Stimulated activated naive B cell treated with anti-CD40 and anti-IgM and Interleukin-4, amounts not matched to agents 10 μg/mL and 1 μg/mL and 100 μg/mL, for 72 hours (primary cell): Measurements from ENCODE around the gene SLC22A23.

Experiments used
- ATAC-seq, 2 donors: fragments of 150-1000 bp; cut with Tn5 transposase; replicated peaks; 2 replicates each; pipeline ENCODE4 v1.10.0; 2021; ENCODE audit warnings: moderate library complexity in 1 of 2
- DNase-seq: peaks from one replicate; pipeline ENCODE4 v3.0.0; 2021
- H3K27ac Mint-ChIP-seq: one replicate; pipeline ENCODE4 v1.8.0; 2022; ENCODE audit warnings: mild to moderate bottlenecking, mixed read lengths
- H3K27me3 Mint-ChIP-seq, 2 donors: one replicate each; pipeline ENCODE4 v1.8.0; 2022; ENCODE audit warnings: mixed read lengths in 2 of 2
- H3K36me3 Mint-ChIP-seq, 2 donors: one replicate each; pipeline ENCODE4 v1.8.0; 2022; ENCODE audit warnings: mixed read lengths in 2 of 2, mild to moderate bottlenecking in 1 of 2
- H3K4me1 Mint-ChIP-seq, 2 donors: one replicate each; pipeline ENCODE4 v1.8.0; 2022; ENCODE audit warnings: mixed read lengths in 2 of 2, mild to moderate bottlenecking in 1 of 2
- H3K4me3 Mint-ChIP-seq, 2 donors: one replicate each; pipeline ENCODE4 v1.8.0; 2022; ENCODE audit warnings: mild to moderate bottlenecking in 2 of 2, mixed read lengths in 2 of 2, moderate library complexity in 1 of 2
- H3K9me3 Mint-ChIP-seq, 2 donors: one replicate each; pipeline ENCODE4 v1.8.0; 2022; ENCODE audit warnings: mixed read lengths in 2 of 2, mild to moderate bottlenecking in 1 of 2

The SLC22A23 gene

DNA sequence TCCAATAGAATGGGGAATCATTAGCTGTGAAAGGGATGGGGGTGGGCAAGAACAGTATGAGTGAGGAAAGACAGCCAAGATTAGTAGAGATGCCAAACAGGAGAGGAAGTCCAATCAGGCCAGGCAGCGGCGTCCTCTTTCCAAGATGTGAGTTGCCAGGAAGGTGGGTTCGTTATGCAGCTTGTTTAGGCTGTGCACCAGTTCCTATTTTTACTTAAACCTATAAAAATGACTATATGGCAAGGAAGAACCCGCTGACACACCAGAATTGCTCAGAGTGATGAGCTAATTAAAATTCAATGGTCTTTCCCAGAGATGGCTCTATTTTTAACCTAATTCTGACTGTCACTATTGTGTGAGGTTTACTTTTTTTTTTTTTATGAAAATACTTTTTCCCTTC is 88.2 kb downstream of the SLC22A23 start:
- Mint-ChIP-seq H3K9me3 (no peaks in the 10 kb centered on the region), H3K27ac (no peak overlapping the region), H3K36me3 (no peaks in the 10 kb centered on the region), H3K27me3 (peaks cover 13 to 19% of the 10 kb centered on the region in 2 donors), H3K4me1 (peaks cover 19 to 24% of the 10 kb centered on the region in 2 donors), H3K4me3 (no peak overlapping the region)
- no peak for DNase-seq
- peak in 1 of 2 donors; percentile 21 for ATAC-seq

DNA sequence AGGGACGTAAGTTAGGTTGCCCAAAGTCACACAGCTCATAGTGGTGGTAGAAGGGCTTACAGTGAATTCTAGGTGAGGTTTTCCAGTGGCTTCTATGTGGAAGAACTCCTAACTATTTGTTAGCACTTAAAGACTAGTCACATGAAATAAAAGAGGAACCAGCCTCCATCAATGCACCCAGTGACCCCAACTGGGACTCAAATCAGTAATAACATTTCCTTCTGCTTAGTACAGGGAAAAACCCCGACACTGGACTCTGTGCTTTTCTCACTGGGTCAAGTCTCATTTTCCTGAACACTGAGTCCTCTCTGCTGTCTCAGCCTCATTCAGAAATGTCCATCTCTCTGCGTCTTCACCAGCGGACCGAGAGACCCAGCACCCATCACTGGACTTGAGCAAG is 89.2 kb downstream of the SLC22A23 start:
- peak; percentile 20 for DNase-seq
- Mint-ChIP-seq H3K4me1 (peaks cover 19 to 24% of the 10 kb centered on the region in 2 donors), H3K4me3 (no peak overlapping the region), H3K27me3 (peaks cover 13 to 19% of the 10 kb centered on the region in 2 donors), H3K36me3 (no peaks in the 10 kb centered on the region), H3K27ac (no peak overlapping the region), H3K9me3 (no peaks in the 10 kb centered on the region)
- peak; percentile 93 to 94 for ATAC-seq

DNA sequence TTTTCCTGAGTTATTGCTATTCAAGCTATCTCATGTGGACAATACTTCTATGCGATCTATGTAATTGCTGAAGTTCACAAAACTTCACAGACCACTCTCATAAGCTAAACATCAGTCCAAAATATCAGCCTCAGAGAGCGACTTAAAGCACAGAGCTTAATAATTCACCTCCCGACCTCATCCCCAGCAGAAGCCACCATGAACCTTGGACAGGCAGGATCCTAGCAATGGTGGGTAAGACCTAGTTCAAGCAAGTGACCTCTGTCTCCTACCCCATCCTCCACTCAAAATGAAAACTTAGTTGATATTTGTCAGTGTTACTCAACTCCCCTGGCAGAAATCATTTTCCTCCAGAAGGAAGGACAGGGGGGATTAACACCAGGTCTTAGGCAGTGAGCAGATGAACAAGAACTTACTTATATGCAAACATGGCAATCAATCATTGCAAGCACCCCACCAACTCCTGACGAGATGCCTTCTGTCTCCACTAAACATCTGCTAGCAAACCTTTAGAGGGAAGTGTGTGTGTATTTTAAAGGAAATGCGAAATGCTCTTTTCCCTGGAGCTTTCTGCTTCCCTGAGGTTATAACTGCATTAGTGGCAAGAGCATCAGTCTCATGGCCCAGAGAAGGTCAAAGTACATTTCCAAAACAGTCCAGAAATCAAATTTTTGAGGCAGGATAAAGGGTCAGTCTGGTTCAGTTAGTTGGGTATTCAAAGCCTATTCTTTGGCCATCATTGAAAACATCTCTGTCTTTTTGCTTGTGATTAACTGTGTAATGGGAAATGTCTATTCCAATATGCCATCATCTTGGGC is 90.0 kb downstream of the SLC22A23 start:
- no peak for ATAC-seq
- Mint-ChIP-seq H3K36me3 (no peaks in the 10 kb centered on the region), H3K9me3 (no peaks in the 10 kb centered on the region), H3K4me1 (peaks cover 18 to 24% of the 10 kb centered on the region in 2 donors), H3K4me3 (no peak overlapping the region), H3K27me3 (peaks cover 8 to 19% of the 10 kb centered on the region in 2 donors), H3K27ac (no peak overlapping the region)
- DNase-seq: no peak

DNA sequence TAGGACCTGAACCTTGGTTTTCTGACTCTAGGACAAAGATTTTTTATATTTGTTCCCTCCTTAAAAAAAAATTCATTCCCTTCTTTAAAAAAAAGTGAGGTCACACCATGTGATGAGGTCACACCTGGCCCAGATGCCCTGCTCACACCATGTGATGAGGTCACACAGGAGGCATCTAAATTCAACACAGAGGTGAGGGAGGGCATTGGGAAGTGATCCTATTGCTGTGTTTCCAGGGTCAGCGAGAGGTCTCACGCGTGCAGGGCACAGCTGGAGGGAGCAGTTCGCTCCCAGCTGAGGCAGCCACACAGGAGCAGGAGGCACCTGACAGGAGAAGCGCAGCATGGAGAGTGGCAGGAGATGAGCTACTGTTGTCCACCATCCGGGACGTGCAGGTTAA is 92.5 kb downstream of the SLC22A23 start:
- DNase-seq: no peak
- H3K4me1 Mint-ChIP-seq: peaks cover 18 to 24% of the 10 kb centered on the region in 2 donors
- H3K27ac Mint-ChIP-seq: no peak overlapping the region
- no peaks in the 10 kb centered on the region for H3K9me3 Mint-ChIP-seq
- H3K4me3 Mint-ChIP-seq: no peak overlapping the region
- no peak for ATAC-seq
- H3K27me3 Mint-ChIP-seq: peaks cover 8 to 19% of the 10 kb centered on the region in 2 donors
- no peaks in the 10 kb centered on the region for H3K36me3 Mint-ChIP-seq

DNA sequence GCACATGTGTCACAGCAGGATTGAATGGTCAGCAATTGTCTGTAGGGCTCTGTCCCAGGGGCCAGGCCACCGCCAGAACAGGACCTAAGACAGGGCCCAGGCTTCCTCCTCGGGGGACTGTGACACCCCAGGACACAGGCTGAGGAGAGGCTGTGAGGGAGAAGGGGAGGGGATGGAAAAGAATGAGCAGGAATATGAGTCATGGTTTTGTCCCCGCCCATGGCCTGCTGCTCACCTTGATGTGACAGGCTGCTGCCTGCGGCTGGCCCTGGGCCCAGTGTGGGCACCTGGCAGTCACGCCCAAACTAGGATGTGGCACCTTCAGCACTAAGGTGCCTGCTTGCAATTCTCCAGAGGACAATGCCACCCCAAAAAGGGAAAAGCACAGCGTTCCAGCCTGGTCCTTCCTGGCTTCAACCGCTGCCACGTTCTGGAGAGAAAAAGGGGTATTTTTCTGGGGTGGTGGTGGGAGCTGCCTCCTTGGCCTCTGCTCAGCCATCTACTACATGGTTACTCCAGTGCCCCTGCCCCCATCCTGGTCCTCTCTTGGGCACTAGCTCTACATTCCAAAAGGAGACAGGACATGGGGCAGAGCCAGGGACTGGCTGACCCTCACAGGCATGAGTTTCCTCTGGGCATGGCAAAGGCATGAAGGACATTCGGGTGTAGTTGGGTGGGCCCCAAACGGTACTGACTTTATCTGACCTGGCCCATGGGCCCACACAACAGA is 93.4 kb downstream of the SLC22A23 start:
- Mint-ChIP-seq H3K4me1 (peaks cover 16 to 20% of the 10 kb centered on the region in 2 donors), H3K27me3 (peaks cover 8 to 18% of the 10 kb centered on the region in 2 donors), H3K36me3 (no peaks in the 10 kb centered on the region), H3K4me3 (no peak overlapping the region), H3K9me3 (no peaks in the 10 kb centered on the region), H3K27ac (no peak overlapping the region)
- DNase-seq (no peak), ATAC-seq (no peak)

DNA sequence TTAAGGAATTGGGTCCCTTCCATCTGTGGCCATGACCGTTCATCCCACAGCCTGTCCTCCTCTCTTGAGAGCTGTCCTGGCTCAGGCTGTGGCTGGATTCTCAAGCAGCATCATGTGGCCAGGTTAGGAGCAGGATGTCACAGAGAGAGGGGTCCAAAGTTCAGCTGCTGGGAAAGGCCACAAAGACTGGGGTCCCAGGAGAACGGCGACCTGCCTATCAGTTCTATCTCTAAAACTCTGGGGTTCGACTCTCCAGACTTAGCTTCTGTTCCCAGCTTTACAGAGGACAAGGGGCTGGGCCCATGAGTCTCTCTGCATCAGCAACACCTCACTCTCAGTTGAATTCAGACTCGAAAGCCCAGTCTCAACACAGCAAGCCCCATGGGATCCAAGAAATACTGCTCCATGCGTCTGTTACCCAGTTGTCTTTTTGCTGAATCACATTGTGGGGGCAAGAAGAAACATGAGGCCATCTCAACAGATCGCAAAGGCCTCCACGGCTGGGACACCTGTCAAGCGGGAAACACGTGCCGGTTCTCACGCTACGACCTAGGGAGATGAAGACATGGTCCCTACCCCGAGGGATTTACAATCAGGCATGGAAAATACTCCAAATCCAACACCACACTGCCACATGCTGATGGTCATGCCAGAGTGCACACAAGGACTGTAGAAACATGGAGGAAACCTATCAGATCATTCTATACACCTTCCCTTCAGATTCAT is 95.4 kb downstream of the SLC22A23 start:
- H3K4me3 Mint-ChIP-seq: no peak overlapping the region
- no peaks in the 10 kb centered on the region for H3K36me3 Mint-ChIP-seq
- peaks cover 6 to 8% of the 10 kb centered on the region in 2 donors for H3K27me3 Mint-ChIP-seq
- no peak for DNase-seq
- H3K27ac Mint-ChIP-seq: no peak overlapping the region
- no peaks in the 10 kb centered on the region for H3K9me3 Mint-ChIP-seq
- ATAC-seq: no peak
- H3K4me1 Mint-ChIP-seq: peaks cover 2 to 4% of the 10 kb centered on the region in 2 donors

DNA sequence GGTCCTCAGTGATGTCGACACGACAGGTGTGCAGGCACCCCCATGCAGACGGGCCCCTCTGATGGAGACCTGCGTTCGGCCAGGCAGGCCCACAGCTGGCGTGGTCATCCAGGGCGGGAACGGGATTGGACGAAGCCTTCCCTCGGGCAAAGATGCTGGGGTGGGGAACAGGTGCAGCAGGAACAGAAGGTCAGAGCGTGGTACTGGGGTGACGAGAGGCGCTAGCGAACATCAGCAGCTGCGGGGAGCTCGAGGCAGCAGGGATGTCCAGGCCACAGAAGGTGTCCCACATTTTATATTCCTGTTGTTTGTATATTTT is 96.2 kb downstream of the SLC22A23 start:
- ATAC-seq: no peak
- DNase-seq: no peak
- peaks cover 5 to 7% of the 10 kb centered on the region in 2 donors for H3K27me3 Mint-ChIP-seq
- H3K27ac Mint-ChIP-seq: no peak overlapping the region
- no peak overlapping the region for H3K4me3 Mint-ChIP-seq
- no peaks in the 10 kb centered on the region for H3K36me3 Mint-ChIP-seq
- peaks cover 5 to 11% of the 10 kb centered on the region in 2 donors for H3K4me1 Mint-ChIP-seq
- H3K9me3 Mint-ChIP-seq: no peaks in the 10 kb centered on the region

DNA sequence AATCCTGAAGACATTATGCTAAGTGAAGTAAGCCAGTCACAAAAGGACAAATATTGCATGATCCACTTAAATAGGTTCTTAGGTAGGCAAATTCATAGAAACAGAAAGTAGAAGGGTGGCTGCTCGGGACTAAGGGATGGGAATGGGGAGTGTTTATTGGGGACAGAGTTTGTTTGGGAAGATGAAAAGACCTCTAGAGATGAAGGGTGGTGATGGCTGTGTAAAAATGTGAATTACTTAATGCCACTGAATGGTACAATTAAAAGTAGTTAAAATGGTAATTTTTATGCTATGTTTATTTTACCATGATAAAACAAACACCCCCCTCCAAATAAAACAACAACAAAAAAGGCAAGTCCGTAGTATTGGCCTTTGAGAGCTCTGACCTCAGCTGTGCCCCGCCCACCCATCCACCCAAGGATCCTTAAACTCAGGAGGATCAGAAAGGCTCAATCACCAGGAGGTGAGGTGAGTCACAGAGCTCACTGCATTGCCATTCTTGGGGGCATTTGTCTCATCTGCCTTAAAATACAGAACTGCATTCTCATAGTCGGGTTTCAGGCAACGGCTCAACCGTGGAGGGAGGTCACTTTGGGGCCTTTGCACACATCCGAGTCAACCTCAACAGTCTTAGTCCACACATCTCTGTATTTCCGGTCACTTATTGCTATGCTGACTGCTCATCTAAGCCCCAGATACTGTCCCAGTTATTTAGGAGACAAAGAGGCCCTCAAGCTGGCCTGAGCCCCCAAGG is 96.7 kb downstream of the SLC22A23 start:
- peaks cover 5 to 7% of the 10 kb centered on the region in 2 donors for H3K27me3 Mint-ChIP-seq
- ATAC-seq (no peak), DNase-seq (no peak)
- H3K9me3 Mint-ChIP-seq: no peaks in the 10 kb centered on the region
- H3K4me3 Mint-ChIP-seq: no peak overlapping the region
- H3K4me1 Mint-ChIP-seq: peaks cover 8 to 17% of the 10 kb centered on the region in 2 donors
- no peaks in the 10 kb centered on the region for H3K36me3 Mint-ChIP-seq
- no peak overlapping the region for H3K27ac Mint-ChIP-seq

DNA sequence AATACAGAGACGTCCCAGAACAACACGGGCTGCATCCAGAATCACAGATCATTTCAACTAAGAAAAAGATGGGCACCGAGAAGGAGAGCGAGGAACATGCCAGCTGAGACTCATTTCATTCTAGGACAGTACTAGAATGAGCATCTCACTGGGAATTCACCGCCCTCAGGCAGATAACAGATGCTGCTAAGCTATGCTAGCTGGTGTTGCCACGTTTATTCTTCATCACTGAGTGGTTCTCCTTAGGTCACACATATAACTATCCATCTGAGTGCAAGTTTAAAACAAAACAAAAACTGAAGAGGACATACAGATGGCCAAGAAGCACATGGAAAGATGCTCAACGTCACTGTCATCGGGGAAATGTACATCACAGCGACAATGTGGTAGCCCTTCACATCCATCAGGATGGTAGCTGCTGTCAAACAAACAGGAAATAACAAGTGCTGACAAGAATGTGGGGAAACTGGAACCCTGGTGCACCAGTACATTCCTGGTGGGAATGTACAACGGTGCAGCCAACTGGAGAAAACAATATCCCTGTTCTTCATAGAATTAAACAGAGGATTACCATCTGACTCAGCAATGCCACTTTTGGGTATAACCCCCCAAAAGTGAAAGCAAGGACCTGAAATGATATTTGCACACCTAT is 97.6 kb downstream of the SLC22A23 start:
- H3K36me3 Mint-ChIP-seq: no peaks in the 10 kb centered on the region
- no peaks in the 10 kb centered on the region for H3K9me3 Mint-ChIP-seq
- DNase-seq: no peak
- peaks cover 8 to 18% of the 10 kb centered on the region in 2 donors for H3K4me1 Mint-ChIP-seq
- ATAC-seq: no peak
- no peak overlapping the region for H3K4me3 Mint-ChIP-seq
- H3K27ac Mint-ChIP-seq: no peak overlapping the region
- H3K27me3 Mint-ChIP-seq: no peaks in the 10 kb centered on the region

DNA sequence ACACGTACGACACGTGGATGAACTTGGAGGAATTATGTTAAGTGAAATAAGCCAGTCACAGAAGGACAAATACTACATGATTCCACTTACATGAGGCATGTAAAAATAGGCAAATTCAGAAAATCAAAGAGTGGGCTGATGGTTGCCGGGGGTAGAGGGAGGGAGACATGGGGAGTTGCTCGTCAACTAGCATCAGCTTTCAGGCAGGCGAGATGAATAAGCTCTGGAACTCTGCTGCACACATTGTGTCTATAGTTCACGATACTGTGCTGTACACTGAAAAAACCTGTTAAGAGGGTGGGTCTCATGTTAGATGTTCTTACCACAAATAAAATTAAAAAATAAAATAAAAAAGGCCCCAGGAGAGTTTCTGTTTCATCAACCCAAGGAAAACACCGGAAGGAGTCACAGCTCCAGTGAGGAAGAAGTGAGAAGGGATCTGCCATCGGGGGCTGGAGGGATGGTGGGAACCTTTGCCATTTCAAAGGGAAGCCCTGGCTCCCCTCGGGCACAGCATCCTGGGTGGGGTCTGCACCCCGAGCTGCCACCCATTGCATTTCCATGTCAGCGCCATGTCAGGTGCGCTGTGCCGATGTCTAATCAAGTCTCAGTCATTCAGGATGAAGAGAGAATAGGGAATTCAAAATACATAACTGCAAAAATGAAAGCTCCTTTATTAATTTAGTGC is 98.3 kb downstream of the SLC22A23 start:
- no peaks in the 10 kb centered on the region for H3K36me3 Mint-ChIP-seq
- DNase-seq (no peak), ATAC-seq (no peak)
- no peak overlapping the region for H3K27ac Mint-ChIP-seq
- H3K4me3 Mint-ChIP-seq: no peak overlapping the region
- peaks cover 10 to 22% of the 10 kb centered on the region in 2 donors for H3K4me1 Mint-ChIP-seq
- H3K27me3 Mint-ChIP-seq: no peaks in the 10 kb centered on the region
- no peaks in the 10 kb centered on the region for H3K9me3 Mint-ChIP-seq

DNA sequence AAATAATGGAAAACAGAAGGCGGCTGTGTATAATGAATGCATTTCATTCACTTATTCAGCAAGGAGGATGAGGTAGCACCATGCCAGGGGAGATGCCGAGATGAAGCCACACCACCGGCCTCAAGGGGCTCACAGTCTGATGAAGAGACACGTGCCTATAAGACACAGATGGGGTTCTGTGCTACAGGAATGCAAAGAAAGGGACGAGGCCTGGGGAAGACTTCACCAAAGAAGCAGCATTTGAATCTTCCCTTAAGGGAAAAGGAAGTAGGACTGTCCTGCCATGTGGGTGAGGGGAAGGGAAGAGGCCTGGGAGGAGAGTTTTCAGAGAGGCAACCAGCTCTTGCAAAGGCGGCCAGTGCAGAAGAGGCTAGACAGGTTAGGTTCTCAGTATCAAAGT is 99.2 kb downstream of the SLC22A23 start:
- Mint-ChIP-seq H3K4me1 (peaks cover 14 to 26% of the 10 kb centered on the region in 2 donors), H3K4me3 (no peak overlapping the region), H3K27ac (no peak overlapping the region)

DNA sequence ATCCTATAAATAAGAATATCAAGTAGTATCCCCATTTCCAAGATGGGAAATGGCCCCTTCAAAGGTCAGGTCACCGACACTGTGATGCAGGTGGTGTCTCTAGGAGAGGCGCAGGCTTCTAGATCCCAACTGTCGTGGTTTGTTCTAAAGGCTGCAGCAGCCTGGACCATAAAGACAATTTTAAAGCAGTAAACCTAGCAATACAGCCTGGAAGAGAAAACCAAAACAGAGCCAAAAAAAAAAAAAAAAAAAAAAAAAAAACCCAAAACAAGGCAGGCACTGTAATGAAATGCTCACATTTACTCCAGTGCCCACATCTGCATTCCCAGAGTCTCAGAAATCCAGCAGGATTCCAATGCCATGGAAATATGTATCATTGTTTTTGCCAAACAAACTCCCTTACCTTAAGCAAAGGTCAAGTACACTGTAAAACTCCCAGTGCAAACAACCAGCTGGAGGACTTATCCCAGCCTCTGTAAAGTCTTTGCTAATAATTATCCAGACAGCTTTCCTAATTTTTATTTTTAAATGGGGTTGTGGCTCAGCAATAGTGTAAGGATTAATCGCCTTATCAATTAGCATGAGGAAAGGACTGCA is 99.9 kb downstream of the SLC22A23 start:
- H3K9me3 Mint-ChIP-seq: no peaks in the 10 kb centered on the region
- H3K4me1 Mint-ChIP-seq: peaks cover 18 to 31% of the 10 kb centered on the region in 2 donors
- H3K27ac Mint-ChIP-seq: no peak overlapping the region
- DNase-seq (no peak), ATAC-seq (no peak)
- no peaks in the 10 kb centered on the region for H3K27me3 Mint-ChIP-seq
- H3K36me3 Mint-ChIP-seq: no peaks in the 10 kb centered on the region
- H3K4me3 Mint-ChIP-seq: peak overlapping the region; percentile 87 to 88

More for the DNA sequence above, 99.2 kb downstream of the SLC22A23 start:
- DNase-seq: no peak
- Mint-ChIP-seq H3K9me3 (no peaks in the 10 kb centered on the region), H3K27me3 (no peaks in the 10 kb centered on the region), H3K36me3 (no peaks in the 10 kb centered on the region)
- no peak for ATAC-seq
